Endothelial cell of umbilical vein (primary cell): ENCODE measurements around the gene FBXL17.

Experiments used
- EZH2 ChIP-seq: IDR thresholded peaks from 2 replicates; pipeline ENCODE4 v1.6.1; 2012; ENCODE audit warnings: borderline replicate concordance, low read depth, mild to moderate bottlenecking, moderate library complexity, low read length, inconsistent platforms; ENCODE audit not compliant: severe bottlenecking
- JUN ChIP-seq: IDR thresholded peaks from 2 replicates; pipeline ENCODE4 v1.6.1; 2011; ENCODE audit warnings: borderline replicate concordance, low read depth; ENCODE audit not compliant: insufficient read length, insufficient read depth
- POLR2A ChIP-seq: IDR thresholded peaks from 2 replicates; pipeline ENCODE4 v1.6.1; 2012; ENCODE audit warnings: low read depth, mild to moderate bottlenecking, control low read depth, low read length
- POLR2AphosphoS5 ChIP-seq: IDR thresholded peaks from 2 replicates; pipeline ENCODE4 v1.6.1; 2012; ENCODE audit warnings: low read depth, mild to moderate bottlenecking, control low read depth, low read length, moderate library complexity; ENCODE audit not compliant: insufficient read depth
- TF ChIP-seq, protein P1 (sequence below): IDR thresholded peaks from 2 replicates; pipeline ENCODE4 v1.6.1; 2011; ENCODE audit not compliant: insufficient read depth, insufficient read length
- TF ChIP-seq, protein P2 (sequence below), 2 donors: IDR thresholded peaks; 1 replicate in 1 of 2; 2 replicates in 1 of 2; pipeline ENCODE4 v1.5.1; 2011; ENCODE audit warnings: low read length in 2 of 2, mild to moderate bottlenecking in 2 of 2, moderate library complexity in 2 of 2, control low read depth in 1 of 2, inconsistent platforms in 1 of 2, low read depth in 1 of 2; ENCODE audit not compliant: insufficient read depth in 1 of 2; ENCODE audit errors: extremely low read depth in 1 of 2

DNA sequence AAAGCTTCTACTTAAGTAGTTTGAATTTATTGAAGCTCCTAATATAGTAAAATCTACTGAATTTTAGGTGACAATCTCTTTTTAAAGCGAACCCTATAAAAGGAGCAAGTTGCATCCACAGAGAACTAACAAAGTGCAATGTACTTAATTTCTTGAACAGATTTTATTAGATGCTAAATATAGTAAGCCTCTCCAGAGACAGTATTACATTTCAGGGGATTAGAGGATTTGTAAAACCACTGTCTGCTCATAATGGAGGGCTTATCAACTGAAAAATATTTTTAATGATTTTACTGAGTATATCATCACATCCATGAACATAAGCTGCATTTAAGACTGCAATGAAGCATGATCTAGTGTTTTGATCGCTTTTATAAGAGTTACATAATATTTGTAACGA is 481.2 kb downstream of the FBXL17 start:
- TF ChIP-seq POLR2AphosphoS5 (no peak), EZH2 (no peak), POLR2A (no peak), JUN (no peak)
- TF ChIP-seq, protein P1, sequence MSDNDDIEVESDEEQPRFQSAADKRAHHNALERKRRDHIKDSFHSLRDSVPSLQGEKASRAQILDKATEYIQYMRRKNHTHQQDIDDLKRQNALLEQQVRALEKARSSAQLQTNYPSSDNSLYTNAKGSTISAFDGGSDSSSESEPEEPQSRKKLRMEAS = no peak
- TF ChIP-seq, protein P2, sequence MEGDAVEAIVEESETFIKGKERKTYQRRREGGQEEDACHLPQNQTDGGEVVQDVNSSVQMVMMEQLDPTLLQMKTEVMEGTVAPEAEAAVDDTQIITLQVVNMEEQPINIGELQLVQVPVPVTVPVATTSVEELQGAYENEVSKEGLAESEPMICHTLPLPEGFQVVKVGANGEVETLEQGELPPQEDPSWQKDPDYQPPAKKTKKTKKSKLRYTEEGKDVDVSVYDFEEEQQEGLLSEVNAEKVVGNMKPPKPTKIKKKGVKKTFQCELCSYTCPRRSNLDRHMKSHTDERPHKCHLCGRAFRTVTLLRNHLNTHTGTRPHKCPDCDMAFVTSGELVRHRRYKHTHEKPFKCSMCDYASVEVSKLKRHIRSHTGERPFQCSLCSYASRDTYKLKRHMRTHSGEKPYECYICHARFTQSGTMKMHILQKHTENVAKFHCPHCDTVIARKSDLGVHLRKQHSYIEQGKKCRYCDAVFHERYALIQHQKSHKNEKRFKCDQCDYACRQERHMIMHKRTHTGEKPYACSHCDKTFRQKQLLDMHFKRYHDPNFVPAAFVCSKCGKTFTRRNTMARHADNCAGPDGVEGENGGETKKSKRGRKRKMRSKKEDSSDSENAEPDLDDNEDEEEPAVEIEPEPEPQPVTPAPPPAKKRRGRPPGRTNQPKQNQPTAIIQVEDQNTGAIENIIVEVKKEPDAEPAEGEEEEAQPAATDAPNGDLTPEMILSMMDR (IDR thresholded peaks at IDR 0.05; ENCODE audit: extremely low read depth in 1 of 2, insufficient read depth in 1 of 2, low read depth in 1 of 2, low read length in 2 of 2) = no peak
